Mucosa of stomach (tissue), 1 donor: Measurements from ENCODE around the gene CLIC1.

Source experiments
- H3K27me3 ChIP-seq: one replicate; pipeline ENCODE4 v1.7.0; 2013; ENCODE audit warnings: mild to moderate bottlenecking, low read length; ENCODE audit not compliant: control insufficient read depth, insufficient read depth
- H3K36me3 ChIP-seq: one replicate; pipeline ENCODE4 v1.7.0; 2013; ENCODE audit warnings: low read length; ENCODE audit not compliant: control insufficient read depth, insufficient read depth
- H3K4me1 ChIP-seq: one replicate; pipeline ENCODE4 v1.7.0; 2013; ENCODE audit warnings: mild to moderate bottlenecking, low read length; ENCODE audit not compliant: control insufficient read depth, insufficient read depth
- H3K4me3 ChIP-seq: one replicate; pipeline ENCODE4 v1.7.0; 2013; ENCODE audit warnings: low read length
- H3K9ac ChIP-seq: one replicate; pipeline ENCODE4 v1.7.0; 2013; ENCODE audit warnings: mild to moderate bottlenecking, low read length, moderate library complexity
- H3K9me3 ChIP-seq: one replicate; pipeline ENCODE4 v1.7.0; 2013; ENCODE audit warnings: mild to moderate bottlenecking, low read length, moderate library complexity; ENCODE audit not compliant: control insufficient read depth
- donor health status: Pancreatic carcinoma.

The CLIC1 gene

DNA sequence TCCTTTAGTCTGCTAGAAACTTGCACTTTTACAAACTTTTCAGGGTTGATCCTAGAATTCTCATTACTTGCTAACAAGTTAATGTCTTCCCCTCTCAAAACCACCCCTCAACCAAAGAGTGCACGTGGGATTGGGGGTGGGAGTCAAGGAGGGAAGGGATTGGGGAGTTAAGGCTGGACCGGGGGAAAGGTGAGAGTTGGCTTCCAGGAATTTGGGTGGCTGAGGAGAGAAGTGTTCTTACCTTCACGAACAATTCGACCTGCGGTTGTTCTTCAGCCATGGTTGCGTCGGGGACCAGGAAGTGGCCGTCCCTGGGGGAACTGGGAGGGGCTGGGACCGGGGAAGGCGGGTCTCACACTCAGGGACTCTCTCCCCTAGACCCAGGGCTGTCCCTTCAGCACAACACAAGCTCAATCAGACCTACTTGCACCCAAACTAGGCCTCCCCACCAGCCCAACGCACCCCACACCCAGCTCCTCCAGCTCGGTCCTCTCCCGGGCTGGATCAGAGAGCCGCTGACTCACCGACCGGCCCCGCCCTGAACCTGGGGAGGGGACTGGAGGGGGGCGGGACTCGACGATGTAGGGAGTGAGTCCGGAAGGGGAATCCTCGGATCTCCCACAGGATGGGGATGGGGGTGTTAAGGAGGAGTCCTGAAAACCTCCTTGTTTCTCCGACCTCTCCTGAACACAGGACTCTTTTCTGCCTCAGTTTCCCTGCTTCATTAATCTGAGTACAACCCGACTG lies at the start of gene CLIC1:
Gene CLIC1, minus strand, starts transcription at position 510 of the 747 bp plus-strand sequence. Its CDS starts 230 bp downstream, at position 280.
- Histone ChIP-seq H3K9me3 (no peaks in the 10 kb centered on the region), H3K4me3 (peak within 1 kb of the TSS; percentile 47), H3K36me3 (peaks cover 17% of the 10 kb centered on the region), H3K9ac (peak within 1 kb of the TSS; percentile 96), H3K27me3 (no peaks in the 10 kb centered on the region), H3K4me1 (peaks cover 54% of the 10 kb centered on the region)

DNA sequence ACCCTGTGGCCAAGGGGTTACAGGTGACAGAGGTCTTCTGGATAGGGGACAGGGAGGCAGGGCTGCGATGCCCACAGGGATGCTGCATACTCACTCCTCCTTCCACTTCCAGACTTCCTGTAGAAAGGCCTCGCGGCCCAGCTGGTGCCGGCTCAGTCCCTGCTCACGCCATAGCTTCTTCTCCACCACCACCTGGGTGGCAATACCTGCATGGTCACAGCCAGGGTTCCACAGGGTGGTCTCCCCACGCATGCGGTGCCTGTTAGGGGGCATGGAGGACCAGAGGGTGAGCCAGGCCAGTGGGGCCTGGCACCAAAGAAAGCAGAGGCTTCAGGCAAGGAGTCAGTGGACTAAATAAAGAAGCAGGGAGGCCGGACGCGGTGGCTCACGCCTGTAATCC lies 49.1 kb upstream of the CLIC1 start:
- Histone ChIP-seq H3K9ac (no peak overlapping the region), H3K4me1 (no peaks in the 10 kb centered on the region), H3K27me3 (no peaks in the 10 kb centered on the region), H3K4me3 (no peak overlapping the region), H3K9me3 (no peaks in the 10 kb centered on the region), H3K36me3 (peaks cover 16% of the 10 kb centered on the region)

DNA sequence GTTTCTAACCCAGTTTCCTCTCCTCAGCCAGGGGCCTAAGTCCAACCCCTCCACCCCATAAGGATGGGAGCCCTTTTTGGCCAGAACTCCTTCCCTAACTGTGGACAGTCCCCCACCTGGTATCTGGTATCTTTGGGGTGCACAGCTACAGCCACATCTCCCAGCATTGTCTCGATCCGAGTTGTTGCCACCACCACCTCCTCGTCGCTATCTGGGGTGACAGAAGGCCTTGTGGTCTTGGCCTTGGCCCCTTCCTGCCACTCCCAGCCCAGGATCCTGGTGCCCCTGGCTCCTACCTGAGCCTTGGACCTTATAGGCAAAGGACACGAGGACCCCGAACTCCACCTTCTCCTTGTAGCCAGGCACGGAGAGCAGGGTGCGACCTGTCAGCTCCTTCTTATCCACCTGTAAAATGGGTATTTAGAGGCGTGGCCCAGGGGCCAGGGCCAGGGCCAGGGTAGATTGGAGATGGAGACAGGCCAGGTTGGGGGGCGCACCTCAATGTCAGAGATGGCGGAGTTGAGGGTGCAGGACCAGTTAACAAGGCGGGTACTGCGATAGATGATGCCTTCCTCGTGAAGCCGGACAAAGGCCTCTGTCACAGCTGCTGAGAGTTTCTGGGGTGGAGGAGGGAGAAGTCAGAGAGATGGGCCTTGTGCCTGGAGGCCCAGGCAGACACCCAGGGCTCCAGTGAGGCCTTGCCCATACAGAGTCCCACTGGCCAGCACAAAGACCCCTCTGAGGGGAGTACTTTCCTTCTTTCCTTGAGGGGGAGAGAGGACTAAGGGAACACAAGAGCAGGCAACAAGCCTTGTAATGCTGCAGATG lies 48.0 kb upstream of the CLIC1 start:
- no peaks in the 10 kb centered on the region for H3K27me3 ChIP-seq
- H3K4me1 ChIP-seq, result no peaks in the 10 kb centered on the region
- H3K9ac ChIP-seq, result no peak overlapping the region
- H3K36me3 ChIP-seq, result peaks cover 22% of the 10 kb centered on the region
- H3K9me3 ChIP-seq, result no peaks in the 10 kb centered on the region
- no peak overlapping the region for H3K4me3 ChIP-seq

DNA sequence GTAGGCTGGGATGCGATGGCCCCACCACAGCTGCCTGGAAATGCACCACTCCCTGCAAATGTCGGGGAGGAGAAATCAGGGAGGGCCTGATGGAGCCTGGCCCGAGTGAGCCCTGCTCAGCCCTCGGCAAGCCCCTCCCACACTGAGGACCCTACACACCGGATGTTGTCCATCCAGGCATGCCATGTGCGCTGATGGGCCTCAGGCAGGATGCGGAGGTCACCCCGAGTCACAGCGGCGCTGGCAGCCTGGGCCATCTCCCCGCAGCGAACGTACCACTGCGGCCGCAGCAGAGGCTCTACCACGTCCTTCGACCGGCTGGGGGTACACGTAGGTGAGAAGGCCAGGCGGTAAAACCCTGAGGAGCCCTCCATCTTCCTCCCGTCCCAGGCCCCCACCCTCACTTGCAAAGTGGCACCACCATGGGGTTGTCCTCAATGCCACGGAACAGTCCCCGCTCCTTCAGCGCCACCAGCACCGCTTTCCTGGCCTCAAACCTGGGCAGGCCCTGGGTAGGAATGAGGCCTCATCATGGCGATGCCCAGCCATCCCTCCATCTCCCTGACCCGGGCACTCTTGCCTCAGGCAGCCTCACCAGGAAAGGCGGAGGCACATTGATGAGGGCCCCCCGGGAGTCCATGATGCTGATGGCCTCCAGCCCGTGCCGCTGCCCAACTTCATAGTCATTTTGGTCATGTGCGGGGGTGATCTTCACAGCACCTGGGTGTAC lies 46.0 kb upstream of the CLIC1 start:
- Histone ChIP-seq H3K36me3 (peaks cover 22% of the 10 kb centered on the region), H3K9ac (no peak overlapping the region), H3K4me1 (peaks cover 8% of the 10 kb centered on the region), H3K27me3 (no peaks in the 10 kb centered on the region), H3K9me3 (no peaks in the 10 kb centered on the region), H3K4me3 (no peak overlapping the region)

DNA sequence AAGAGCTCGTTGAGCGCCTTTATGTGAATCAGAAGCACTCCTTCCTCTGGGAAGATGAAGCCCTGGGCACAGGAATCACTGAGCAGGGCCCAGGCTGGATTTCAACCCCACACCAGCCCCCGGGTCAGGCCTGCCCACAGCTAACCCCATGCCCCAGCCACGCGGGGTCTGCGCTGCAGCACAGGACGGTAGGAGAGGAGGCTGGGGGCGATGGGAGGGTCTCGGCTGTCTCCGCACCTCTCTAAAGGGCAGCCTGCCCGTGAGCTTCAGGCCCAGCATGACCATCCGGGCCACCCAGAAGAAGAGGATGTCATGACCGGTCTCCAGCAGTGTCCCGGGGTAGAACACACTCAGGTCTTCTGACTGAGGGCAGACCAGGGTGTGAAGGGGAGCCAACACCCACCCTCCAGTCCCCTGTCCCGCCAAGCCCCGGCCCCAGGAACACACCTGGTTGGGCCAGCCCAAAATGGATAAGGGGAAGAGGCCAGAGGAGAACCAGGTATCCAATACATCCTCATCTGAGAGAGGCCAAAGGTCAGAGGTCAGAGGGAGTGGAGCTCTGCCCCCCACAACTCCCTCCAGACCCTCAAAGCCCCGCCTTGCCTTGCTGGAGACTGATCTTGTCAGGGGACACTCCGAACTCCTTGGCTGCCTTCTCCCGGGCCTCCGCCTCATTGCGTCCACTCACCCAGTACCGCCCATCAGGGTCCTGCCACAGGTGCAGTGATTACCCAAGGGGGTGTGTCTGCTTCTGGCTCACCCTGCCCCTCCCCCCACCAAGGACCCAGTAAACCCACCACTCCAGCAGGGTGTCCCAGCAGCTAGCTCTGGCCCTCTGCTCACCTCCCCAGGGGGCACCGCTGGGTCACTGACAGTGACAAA lies 45.2 kb upstream of the CLIC1 start:
- Histone ChIP-seq H3K9me3 (no peaks in the 10 kb centered on the region), H3K36me3 (peaks cover 22% of the 10 kb centered on the region), H3K9ac (no peak overlapping the region), H3K4me3 (no peak overlapping the region), H3K4me1 (peaks cover 16% of the 10 kb centered on the region), H3K27me3 (no peaks in the 10 kb centered on the region)

DNA sequence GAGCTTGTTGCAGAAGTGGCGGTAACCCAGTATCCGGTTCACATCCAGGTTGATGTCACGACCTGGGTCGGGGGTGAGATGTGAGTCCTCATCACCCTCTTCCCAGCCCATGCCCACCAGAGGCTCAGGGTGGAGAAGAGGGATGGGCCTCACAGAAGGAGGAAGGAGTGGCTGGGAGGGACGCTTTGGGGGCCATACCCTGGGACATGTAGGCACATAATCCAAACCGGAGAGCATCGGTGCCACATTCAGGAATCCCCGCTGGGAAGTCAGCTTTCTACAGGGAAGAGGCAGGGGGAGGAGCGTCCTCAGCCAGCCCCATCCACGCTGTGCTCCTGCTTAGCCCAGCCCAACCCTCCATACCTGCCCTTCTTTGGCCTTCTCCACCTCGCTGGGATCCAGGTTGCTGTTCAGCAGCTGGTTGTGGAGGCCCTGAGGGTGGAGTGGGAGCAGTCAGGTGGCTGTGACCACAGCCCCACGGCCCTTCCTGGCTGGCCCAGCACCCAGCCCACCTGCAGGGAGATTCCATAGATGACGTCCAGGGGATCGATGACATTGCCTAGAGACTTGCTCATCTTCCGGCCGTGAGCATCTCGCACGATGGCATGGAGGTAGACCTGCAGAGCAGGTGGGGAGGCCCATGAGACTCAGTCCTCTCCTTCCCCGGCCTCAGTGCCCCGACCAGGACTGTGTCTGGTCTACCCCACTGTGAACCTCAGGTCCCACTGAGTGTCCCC lies 44.3 kb upstream of the CLIC1 start:
- no peak overlapping the region for H3K4me3 ChIP-seq
- H3K9ac ChIP-seq, result no peak overlapping the region
- no peaks in the 10 kb centered on the region for H3K9me3 ChIP-seq
- H3K36me3 ChIP-seq, result peaks cover 22% of the 10 kb centered on the region
- peaks cover 24% of the 10 kb centered on the region for H3K4me1 ChIP-seq
- H3K27me3 ChIP-seq, result no peaks in the 10 kb centered on the region

DNA sequence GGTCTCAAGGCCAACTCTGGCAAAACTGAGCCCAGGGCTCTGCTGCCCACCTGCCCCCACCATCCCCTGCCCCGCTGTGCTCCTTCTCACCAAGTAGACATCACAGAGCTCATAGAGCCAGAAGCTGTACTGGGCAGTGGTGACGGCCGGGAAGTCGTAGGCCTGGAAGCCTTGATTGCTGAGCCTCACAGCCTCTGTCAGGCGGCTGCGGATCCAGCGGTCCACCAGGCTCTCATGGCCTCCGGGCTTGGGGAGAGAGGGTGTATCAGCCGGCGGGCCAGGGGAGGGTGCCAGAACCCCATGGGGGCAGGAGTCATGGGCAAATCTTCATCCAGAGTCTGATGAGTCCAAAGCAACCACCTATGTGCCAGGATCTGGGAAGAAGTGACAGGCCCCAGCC lies 43.6 kb upstream of the CLIC1 start:
- peaks cover 16% of the 10 kb centered on the region for H3K36me3 ChIP-seq
- H3K27me3 ChIP-seq, result no peaks in the 10 kb centered on the region
- no peaks in the 10 kb centered on the region for H3K9me3 ChIP-seq
- H3K9ac ChIP-seq, result no peak overlapping the region
- H3K4me1 ChIP-seq, result peaks cover 32% of the 10 kb centered on the region
- no peak overlapping the region for H3K4me3 ChIP-seq

DNA sequence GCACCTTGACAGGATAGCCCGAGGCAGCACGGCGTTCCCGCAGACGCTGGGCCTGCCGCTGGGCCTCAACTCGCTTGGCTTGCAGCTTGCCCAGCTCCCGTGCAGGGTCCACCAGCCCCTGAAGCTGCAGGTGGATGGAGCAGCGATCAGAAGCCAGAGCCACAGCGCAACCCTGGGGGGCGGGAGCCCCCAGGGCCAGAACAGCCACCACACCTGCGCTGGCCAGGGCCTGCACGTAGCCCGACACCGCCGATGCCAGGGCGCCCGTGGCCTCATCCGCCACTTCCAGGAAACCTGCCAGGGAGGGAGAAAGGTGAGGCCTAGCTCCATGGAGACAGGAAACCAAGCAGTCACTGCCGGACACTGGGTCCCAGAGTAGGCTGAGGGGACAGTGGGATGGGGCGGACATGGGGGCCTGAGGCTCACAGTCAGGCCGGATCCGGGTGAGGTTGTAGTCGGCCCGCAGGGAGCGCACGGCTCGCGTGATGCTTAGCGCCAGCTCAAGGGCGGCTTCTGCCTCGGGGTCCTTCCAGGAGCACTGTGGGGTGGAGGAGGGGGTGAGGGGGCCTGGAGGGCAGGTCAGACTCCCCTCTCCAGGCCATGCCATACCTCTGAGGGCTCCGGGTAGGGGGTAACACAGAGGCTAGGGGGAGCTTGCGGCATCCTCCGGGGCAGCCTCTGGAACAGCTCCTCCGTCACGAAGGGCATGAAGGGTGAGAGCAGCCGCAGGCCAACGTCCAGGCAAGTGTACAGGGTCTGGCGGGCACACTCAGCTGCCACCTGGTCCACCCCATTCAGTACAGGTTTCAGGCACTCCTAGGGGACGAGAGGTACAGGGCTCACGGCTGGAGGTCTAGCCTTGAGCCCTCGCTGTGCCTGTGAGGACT lies 42.9 kb upstream of the CLIC1 start:
- H3K4me3 ChIP-seq, result no peak overlapping the region
- H3K27me3 ChIP-seq, result no peaks in the 10 kb centered on the region
- no peak overlapping the region for H3K9ac ChIP-seq
- peaks cover 11% of the 10 kb centered on the region for H3K36me3 ChIP-seq
- H3K9me3 ChIP-seq, result no peaks in the 10 kb centered on the region
- peaks cover 33% of the 10 kb centered on the region for H3K4me1 ChIP-seq

DNA sequence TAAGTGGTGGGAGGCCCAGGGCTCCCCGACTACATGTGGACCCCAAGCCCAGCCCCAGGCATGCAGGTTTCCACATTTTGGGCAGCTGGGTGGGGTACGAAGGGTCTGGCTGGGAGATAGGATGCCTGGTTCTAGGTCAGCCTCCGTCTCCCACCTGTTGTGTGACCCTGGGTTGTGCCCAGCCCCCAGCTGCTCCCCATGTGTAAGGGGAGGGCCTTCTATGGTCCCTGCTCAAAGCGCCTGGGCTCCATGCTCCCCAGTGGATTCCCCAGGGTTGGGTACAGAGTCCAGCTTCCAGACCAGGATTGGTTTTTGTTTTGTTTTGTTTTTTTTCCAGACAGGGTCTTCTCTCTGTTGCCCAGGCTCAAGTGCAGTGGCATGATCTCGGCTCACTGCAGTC lies 41.9 kb upstream of the CLIC1 start:
- no peaks in the 10 kb centered on the region for H3K9me3 ChIP-seq
- peaks cover 33% of the 10 kb centered on the region for H3K4me1 ChIP-seq
- no peaks in the 10 kb centered on the region for H3K27me3 ChIP-seq
- H3K4me3 ChIP-seq, result no peak overlapping the region
- no peak overlapping the region for H3K9ac ChIP-seq
- peaks cover 7% of the 10 kb centered on the region for H3K36me3 ChIP-seq

DNA sequence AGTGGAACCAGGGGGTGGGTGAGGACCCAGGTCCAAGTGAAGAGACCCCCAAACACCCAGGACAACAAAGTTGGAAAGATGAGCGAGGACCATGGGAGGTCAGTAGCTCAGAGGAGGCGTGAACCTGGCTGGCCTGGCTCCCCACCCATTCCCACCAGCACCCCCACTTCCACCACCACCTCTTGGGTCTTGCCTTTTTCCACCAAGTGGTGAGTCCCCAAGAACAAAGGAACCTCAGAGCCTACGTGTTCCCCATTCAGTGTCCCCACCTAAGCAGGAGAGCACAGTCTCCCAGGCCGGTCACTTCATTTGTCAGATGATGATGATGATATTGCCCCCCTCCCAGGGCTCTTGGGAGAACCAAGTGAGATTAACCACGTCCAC lies 41.3 kb upstream of the CLIC1 start:
- no peaks in the 10 kb centered on the region for H3K9me3 ChIP-seq
- H3K36me3 ChIP-seq, result peaks cover 7% of the 10 kb centered on the region
- peak overlapping the region; percentile 89 for H3K9ac ChIP-seq
- no peaks in the 10 kb centered on the region for H3K27me3 ChIP-seq
- peaks cover 37% of the 10 kb centered on the region for H3K4me1 ChIP-seq
- H3K4me3 ChIP-seq, result no peak overlapping the region
